SK-N-SH (cell line): Measurements from ENCODE around the gene FGD3.

ENCODE experiments used
- EP300 ChIP-seq, 2 experiments: IDR thresholded peaks; 2 replicates each; pipeline versions ENCODE4 v1.4.0 to v1.6.1; 2012; ENCODE audit warnings: borderline replicate concordance in 1 of 2, low read depth in 1 of 2, low read length in 1 of 2
- NFIC ChIP-seq: IDR thresholded peaks from 2 replicates; pipeline ENCODE4 v1.4.0; 2012; ENCODE audit warnings: borderline replicate concordance

DNA sequence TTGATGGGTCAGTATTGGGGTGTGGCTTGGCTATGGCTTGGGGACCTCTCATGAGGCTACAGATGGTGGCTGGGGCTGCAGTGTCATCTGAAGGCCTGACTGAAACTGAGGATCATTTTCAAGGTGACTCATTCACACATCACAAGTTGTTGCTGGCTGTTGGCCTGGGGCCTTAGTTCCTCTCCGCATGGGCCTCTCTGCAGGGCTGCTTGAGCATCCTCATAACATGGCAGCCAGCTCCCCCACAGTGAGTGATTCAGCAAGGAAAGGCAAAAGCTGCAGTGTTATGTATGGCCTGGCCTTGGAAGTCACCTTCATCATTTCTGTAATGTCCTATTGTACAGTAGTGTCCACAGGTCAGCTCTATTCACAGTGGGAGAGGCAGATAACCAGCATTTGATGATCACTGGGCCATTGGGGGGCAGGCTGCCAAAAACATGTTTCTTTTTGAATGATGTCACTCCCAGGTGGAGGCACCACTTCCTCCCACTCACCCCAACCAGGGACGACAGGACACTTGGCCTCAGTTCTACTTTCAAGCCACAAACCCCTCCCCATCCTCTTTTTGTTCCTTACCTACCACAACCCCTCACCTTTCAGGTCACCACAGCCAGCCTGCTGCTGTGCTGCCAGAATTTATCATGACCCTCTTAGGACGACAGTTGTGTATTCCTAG, 14.4 kb downstream of the FGD3 start:
- TF ChIP-seq EP300 (IDR thresholded peaks at IDR 0.05; ENCODE audit: borderline replicate concordance in 1 of 2, low read depth in 1 of 2, low read length in 1 of 2) = no peak
- no peak for TF ChIP-seq NFIC
